ENCODE results near the gene SP4. TPM values are rescaled to one million over a fixed set of nuclear protein-coding genes. Genes with fewer than 3 reads are reported as not detected.
"Not testable (repeated sequence)": the region's sequence is repeated elsewhere in the genome, so short reads cannot be mapped to it uniquely, and the experiment has no call there.

Gene SP4
- total and polyA plus RNA-seq, 4 donors: 1.0 to 8.3 (median 5.1) TPM

GRCh38 chr7:21526448-21526847, 98.6 kb downstream of the SP4 start:
- DNase-seq: no peak
- 94% methylated on average over 3 of the region's 3 CpGs for WGBS, 2 donors
- H3K27ac ChIP-seq (ENCODE audit: low read depth in 1 of 2, low read length in 2 of 2): no peak overlapping the region
- no peaks in the 10 kb centered on the region for H3K27me3 ChIP-seq (ENCODE audit: control insufficient read depth in 1 of 2, insufficient read depth in 2 of 2, low read length in 1 of 2)
- H3K9me3 ChIP-seq (ENCODE audit: control insufficient read depth, low read length): no peaks in the 10 kb centered on the region
- H3K36me3 ChIP-seq (ENCODE audit: control insufficient read depth in 1 of 2, insufficient read depth in 2 of 2, low read length in 1 of 2): no peaks in the 10 kb centered on the region
- intact Hi-C loops (cut with DNase I): no loop called here
- no peak overlapping the region for H3K4me3 ChIP-seq (ENCODE audit: low read length in 2 of 2)
- no peaks in the 10 kb centered on the region for H3K4me1 ChIP-seq (ENCODE audit: control insufficient read depth in 1 of 2, insufficient read depth in 2 of 2, low read length in 2 of 2)
- ATAC-seq (ENCODE audit: low FRiP score): no peak

GRCh38 chr7:21532485-21532884, 104.6 kb downstream of the SP4 start:
- H3K4me1 ChIP-seq (ENCODE audit: control insufficient read depth in 1 of 2, insufficient read depth in 2 of 2, low read length in 2 of 2); H3K9me3 ChIP-seq (ENCODE audit: control insufficient read depth, low read length); H3K36me3 ChIP-seq (ENCODE audit: control insufficient read depth in 1 of 2, insufficient read depth in 2 of 2, low read length in 1 of 2); DNase-seq; ATAC-seq (ENCODE audit: low FRiP score); intact Hi-C loops (cut with DNase I); H3K27me3 ChIP-seq (ENCODE audit: control insufficient read depth in 1 of 2, insufficient read depth in 2 of 2, low read length in 1 of 2); H3K4me3 ChIP-seq (ENCODE audit: low read length in 2 of 2); H3K27ac ChIP-seq (ENCODE audit: low read depth in 1 of 2, low read length in 2 of 2): not testable (repeated sequence)
- 58 to 84% methylated on average over 1 of the region's 1 CpG for WGBS, 2 donors

DNA sequence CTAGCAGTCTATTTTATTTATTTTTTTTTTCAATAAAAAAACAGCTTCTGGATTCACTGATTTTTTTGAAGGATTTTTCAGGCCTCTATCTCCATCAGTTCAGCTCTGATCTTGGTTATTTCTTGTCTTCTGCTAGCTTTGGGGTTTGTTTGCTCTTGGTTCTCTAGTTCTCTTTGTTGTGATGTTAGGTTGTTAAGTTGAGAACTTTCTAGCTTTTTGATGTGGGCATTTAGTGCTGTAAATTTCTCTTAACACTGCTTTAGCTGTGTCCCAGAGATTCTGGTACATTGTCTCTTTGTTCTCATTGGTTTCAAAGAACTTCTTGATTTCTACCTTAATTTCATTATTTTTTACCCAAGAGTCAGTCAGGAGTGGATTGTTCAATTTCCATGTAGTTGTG, 105.8 kb downstream of the SP4 start:
- H3K27ac ChIP-seq (ENCODE audit: low read depth in 1 of 2, low read length in 2 of 2); ATAC-seq (ENCODE audit: low FRiP score); intact Hi-C loops (cut with DNase I); H3K9me3 ChIP-seq (ENCODE audit: control insufficient read depth, low read length); H3K27me3 ChIP-seq (ENCODE audit: control insufficient read depth in 1 of 2, insufficient read depth in 2 of 2, low read length in 1 of 2); H3K4me1 ChIP-seq (ENCODE audit: control insufficient read depth in 1 of 2, insufficient read depth in 2 of 2, low read length in 2 of 2); DNase-seq; H3K4me3 ChIP-seq (ENCODE audit: low read length in 2 of 2); H3K36me3 ChIP-seq (ENCODE audit: control insufficient read depth in 1 of 2, insufficient read depth in 2 of 2, low read length in 1 of 2): not testable (repeated sequence)

DNA sequence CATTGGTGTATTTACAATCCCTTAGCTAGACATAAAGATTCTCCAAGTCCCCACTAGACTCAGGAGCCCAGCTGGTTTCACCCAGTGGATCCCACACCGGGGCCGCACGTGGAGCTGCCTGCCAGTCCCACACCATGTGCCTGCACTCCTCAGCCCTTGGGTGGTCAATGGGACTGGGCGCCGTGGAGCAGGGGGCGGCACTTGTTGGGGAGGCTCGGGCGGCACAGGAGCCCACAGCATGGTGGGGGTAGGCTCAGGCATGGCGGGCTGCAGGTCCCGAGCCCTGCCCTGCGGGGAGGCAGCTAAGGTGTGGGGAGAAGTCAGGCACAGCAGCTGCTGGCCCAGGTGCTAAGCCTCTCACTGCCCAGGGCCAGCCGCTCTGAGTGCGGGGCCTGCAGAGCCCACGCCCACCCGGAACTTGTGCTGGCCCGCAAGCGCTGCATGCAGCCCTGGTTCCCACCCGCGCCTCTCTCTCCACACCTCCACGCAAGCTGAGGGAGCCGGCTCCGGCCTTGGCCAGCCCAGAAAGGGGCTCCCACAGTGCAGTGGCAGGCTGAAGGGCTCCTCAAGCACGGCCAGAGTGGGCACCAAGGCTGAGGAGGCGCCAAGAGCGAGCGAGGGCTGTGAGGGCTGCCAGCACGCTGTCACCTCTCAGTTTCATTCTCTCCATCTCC, 108.7 kb downstream of the SP4 start:
- H3K27ac ChIP-seq (ENCODE audit: low read depth in 1 of 2, low read length in 2 of 2); H3K36me3 ChIP-seq (ENCODE audit: control insufficient read depth in 1 of 2, insufficient read depth in 2 of 2, low read length in 1 of 2); intact Hi-C loops (cut with DNase I); H3K27me3 ChIP-seq (ENCODE audit: control insufficient read depth in 1 of 2, insufficient read depth in 2 of 2, low read length in 1 of 2); ATAC-seq (ENCODE audit: low FRiP score); H3K4me1 ChIP-seq (ENCODE audit: control insufficient read depth in 1 of 2, insufficient read depth in 2 of 2, low read length in 2 of 2); DNase-seq; H3K9me3 ChIP-seq (ENCODE audit: control insufficient read depth, low read length); H3K4me3 ChIP-seq (ENCODE audit: low read length in 2 of 2): not testable (repeated sequence)
- 91 to 94% methylated on average over 27 of the region's 27 CpGs for WGBS, 2 donors

- Histone ChIP-seq H3K4me3 (ENCODE audit: low read length in 2 of 2) (no peak overlapping the region), H3K4me1 (ENCODE audit: control insufficient read depth in 1 of 2, insufficient read depth in 2 of 2, low read length in 2 of 2) (no peaks in the 10 kb centered on the region), H3K27ac (ENCODE audit: low read depth in 1 of 2, low read length in 2 of 2) (no peak overlapping the region), H3K36me3 (ENCODE audit: control insufficient read depth in 1 of 2, insufficient read depth in 2 of 2, low read length in 1 of 2) (no peaks in the 10 kb centered on the region), H3K27me3 (ENCODE audit: control insufficient read depth in 1 of 2, insufficient read depth in 2 of 2, low read length in 1 of 2) (no peaks in the 10 kb centered on the region), H3K9me3 (ENCODE audit: control insufficient read depth, low read length) (no peaks in the 10 kb centered on the region)
- DNase-seq: no peak
- WGBS, 2 donors: 79 to 81% methylated on average over 3 of the region's 3 CpGs
- no peak for ATAC-seq (ENCODE audit: low FRiP score)
- intact Hi-C loops (cut with DNase I): no loop called here
These were observed 111.1 kb downstream of the SP4 start for GRCh38 chr7:21538936-21539495.

GRCh38 chr7:21542891-21543527, 115.1 kb downstream of the SP4 start, which contains the start of gene DNAH11:
DNAH11 (plus strand) TSS chr7:21543039; CDS start chr7:21543246, 207 bp downstream.
- WGBS, 2 donors: 1% methylated on average over 65 to 66 of the region's 66 CpGs

DNA sequence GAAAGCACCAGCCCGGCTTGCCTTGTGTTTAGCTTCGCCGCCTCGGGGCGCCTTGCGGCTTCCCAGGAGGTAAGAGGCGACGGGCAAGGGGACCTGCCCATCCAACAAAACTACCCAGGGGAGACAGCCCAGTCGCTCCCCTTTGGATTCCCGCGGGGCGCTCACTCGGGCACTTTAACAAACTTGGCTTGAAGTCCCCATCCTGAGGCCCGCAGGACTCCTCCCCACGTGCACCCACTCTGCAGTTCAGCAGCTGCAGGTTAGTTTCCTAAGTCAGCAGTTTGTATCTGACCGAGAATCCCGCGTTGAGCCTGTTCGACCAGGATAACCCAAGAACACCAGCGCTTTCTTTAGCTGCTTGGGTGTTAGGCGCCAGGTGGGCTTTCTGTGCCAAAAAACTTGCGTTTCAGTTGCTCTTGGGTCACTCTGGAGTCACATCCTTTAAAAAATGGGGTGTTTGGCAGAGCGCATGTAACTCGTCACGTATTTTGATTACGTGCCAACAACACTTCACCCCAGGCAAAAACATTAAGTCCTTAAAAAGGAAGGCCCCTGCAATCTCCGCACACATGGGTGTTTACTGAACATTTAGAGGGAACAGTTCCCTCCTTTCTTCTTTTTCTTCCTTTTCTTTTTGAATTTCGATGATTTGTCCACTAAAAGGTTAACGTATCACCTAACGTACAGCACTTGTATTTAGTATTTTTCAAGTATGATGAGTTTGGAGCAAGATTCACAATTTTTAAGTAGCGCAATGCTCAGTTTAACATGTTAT, 115.8 kb downstream of the SP4 start:
- peak; percentile 31 for ATAC-seq (ENCODE audit: low FRiP score)
- H3K9me3 ChIP-seq (ENCODE audit: control insufficient read depth, low read length): no peaks in the 10 kb centered on the region
- H3K27me3 ChIP-seq (ENCODE audit: control insufficient read depth in 1 of 2, insufficient read depth in 2 of 2, low read length in 1 of 2): no peaks in the 10 kb centered on the region
- peak overlapping the region in 1 of 2 donors; percentile 24 for H3K4me3 ChIP-seq (ENCODE audit: low read length in 2 of 2)
- intact Hi-C loops (cut with DNase I): no loop called here
- no peaks in the 10 kb centered on the region for H3K4me1 ChIP-seq (ENCODE audit: control insufficient read depth in 1 of 2, insufficient read depth in 2 of 2, low read length in 2 of 2)
- 8% methylated on average over 31 of the region's 31 CpGs for WGBS, 2 donors
- DNase-seq: no peak
- H3K36me3 ChIP-seq (ENCODE audit: control insufficient read depth in 1 of 2, insufficient read depth in 2 of 2, low read length in 1 of 2): no peaks in the 10 kb centered on the region
- no peak overlapping the region for H3K27ac ChIP-seq (ENCODE audit: low read depth in 1 of 2, low read length in 2 of 2)

More at GRCh38 chr7:21542891-21543527, 115.1 kb downstream of the SP4 start, which contains the start of gene DNAH11:
- peak; percentile 49 for ATAC-seq (ENCODE audit: low FRiP score)
- peak; percentile 53 to 74 for DNase-seq
- no peaks in the 10 kb centered on the region for H3K4me1 ChIP-seq (ENCODE audit: control insufficient read depth in 1 of 2, insufficient read depth in 2 of 2, low read length in 2 of 2)
- H3K27me3 ChIP-seq (ENCODE audit: control insufficient read depth in 1 of 2, insufficient read depth in 2 of 2, low read length in 1 of 2): no peaks in the 10 kb centered on the region
- intact Hi-C loops (cut with DNase I): no loop called here
- no peaks in the 10 kb centered on the region for H3K36me3 ChIP-seq (ENCODE audit: control insufficient read depth in 1 of 2, insufficient read depth in 2 of 2, low read length in 1 of 2)
- peak within 1 kb of the TSS; percentile 23 to 24 for H3K4me3 ChIP-seq (ENCODE audit: low read length in 2 of 2)
- H3K9me3 ChIP-seq (ENCODE audit: control insufficient read depth, low read length): no peaks in the 10 kb centered on the region
- no peak within 1 kb of the TSS for H3K27ac ChIP-seq (ENCODE audit: low read depth in 1 of 2, low read length in 2 of 2)

DNA sequence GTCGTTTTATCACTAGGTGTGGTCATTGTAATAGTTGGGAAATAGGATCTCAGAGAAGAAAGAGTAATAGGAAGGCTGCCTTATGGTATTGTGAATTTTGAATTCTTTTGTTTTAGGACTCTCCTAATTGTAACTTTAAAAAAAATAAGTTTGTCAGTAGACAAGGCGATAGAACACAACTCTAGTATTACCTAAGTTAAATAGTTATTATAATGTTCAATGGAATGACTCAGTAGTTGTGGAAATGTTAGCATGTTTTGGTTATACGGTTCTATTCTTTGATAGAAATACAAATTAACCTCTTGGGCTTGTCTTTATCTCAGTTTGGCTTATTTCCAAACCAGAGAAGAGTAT, 116.4 kb downstream of the SP4 start:
- ATAC-seq (ENCODE audit: low FRiP score) (no peak), DNase-seq (no peak)
- no peaks in the 10 kb centered on the region for H3K9me3 ChIP-seq (ENCODE audit: control insufficient read depth, low read length)
- H3K4me3 ChIP-seq (ENCODE audit: low read length in 2 of 2): no peak overlapping the region
- H3K27me3 ChIP-seq (ENCODE audit: control insufficient read depth in 1 of 2, insufficient read depth in 2 of 2, low read length in 1 of 2): no peaks in the 10 kb centered on the region
- no peak overlapping the region for H3K27ac ChIP-seq (ENCODE audit: low read depth in 1 of 2, low read length in 2 of 2)
- 44 to 51% methylated on average over 3 of the region's 3 CpGs for WGBS, 2 donors
- intact Hi-C loops (cut with DNase I): no loop called here
- no peaks in the 10 kb centered on the region for H3K36me3 ChIP-seq (ENCODE audit: control insufficient read depth in 1 of 2, insufficient read depth in 2 of 2, low read length in 1 of 2)
- no peaks in the 10 kb centered on the region for H3K4me1 ChIP-seq (ENCODE audit: control insufficient read depth in 1 of 2, insufficient read depth in 2 of 2, low read length in 2 of 2)

Data from aorta (tissue), 5 donors.